Nephron (organoid): ENCODE data around the gene BRSK2.

Experiments used
- H3K27ac Mint-ChIP-seq, 3 experiments: 2 replicates each; pipeline ENCODE4 v1.8.0; 2020; ENCODE audit warnings: mixed read lengths in 3 of 3, mild to moderate bottlenecking in 2 of 3, moderate library complexity in 1 of 3
- H3K27me3 Mint-ChIP-seq: 2 replicates; pipeline ENCODE4 v1.8.0; 2021; ENCODE audit warnings: low read depth, mild to moderate bottlenecking, moderate library complexity, mixed read lengths
- H3K36me3 Mint-ChIP-seq: 2 replicates; pipeline ENCODE4 v1.8.0; 2020; ENCODE audit warnings: low read depth, mixed read lengths
- H3K4me1 Mint-ChIP-seq: 2 replicates; pipeline ENCODE4 v1.8.0; 2020; ENCODE audit warnings: mixed read lengths
- H3K4me3 Mint-ChIP-seq, 3 experiments: 2 replicates each; pipeline ENCODE4 v1.8.0; 2020; ENCODE audit warnings: mild to moderate bottlenecking in 3 of 3, mixed read lengths in 3 of 3, moderate library complexity in 2 of 3
- H3K9me3 Mint-ChIP-seq: 2 replicates; pipeline ENCODE4 v1.8.0; 2020; ENCODE audit warnings: mixed read lengths
- TF ChIP-seq, protein P1 (sequence below), 3 experiments: fragments of 200-600 bp; sonication (generic); IDR thresholded peaks; one replicate each; pipeline ENCODE4 v1.5.0; 2021; ENCODE audit warnings: antibody characterized with exemption in 3 of 3; ENCODE audit not compliant: unreplicated experiment in 3 of 3

Gene BRSK2

DNA sequence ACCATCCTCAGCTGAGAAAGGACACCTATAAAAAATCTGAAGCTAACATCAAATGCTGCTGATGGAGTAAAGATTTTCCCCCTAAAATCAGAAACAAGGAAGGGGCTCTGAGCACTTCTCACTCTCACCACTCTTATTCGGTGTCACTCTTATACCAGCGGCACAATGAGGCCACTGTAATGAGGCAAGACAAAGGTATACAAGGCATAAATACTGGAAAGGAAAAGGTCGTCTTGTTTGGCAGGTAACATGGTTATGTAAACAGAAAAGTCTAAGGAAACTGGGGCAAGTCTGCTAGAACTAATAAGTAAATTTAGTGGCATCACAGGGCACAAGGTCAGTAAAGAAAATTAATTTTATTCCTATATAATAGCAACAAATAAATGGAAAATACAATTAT lies 104.9 kb downstream of the BRSK2 start:
- Mint-ChIP-seq H3K4me1 (no peaks in the 10 kb centered on the region), H3K27me3 (no peaks in the 10 kb centered on the region), H3K4me3 (no peak overlapping the region), H3K9me3 (peaks cover 16% of the 10 kb centered on the region), H3K27ac (no peak overlapping the region), H3K36me3 (peaks cover 30% of the 10 kb centered on the region)
- TF ChIP-seq, protein P1, sequence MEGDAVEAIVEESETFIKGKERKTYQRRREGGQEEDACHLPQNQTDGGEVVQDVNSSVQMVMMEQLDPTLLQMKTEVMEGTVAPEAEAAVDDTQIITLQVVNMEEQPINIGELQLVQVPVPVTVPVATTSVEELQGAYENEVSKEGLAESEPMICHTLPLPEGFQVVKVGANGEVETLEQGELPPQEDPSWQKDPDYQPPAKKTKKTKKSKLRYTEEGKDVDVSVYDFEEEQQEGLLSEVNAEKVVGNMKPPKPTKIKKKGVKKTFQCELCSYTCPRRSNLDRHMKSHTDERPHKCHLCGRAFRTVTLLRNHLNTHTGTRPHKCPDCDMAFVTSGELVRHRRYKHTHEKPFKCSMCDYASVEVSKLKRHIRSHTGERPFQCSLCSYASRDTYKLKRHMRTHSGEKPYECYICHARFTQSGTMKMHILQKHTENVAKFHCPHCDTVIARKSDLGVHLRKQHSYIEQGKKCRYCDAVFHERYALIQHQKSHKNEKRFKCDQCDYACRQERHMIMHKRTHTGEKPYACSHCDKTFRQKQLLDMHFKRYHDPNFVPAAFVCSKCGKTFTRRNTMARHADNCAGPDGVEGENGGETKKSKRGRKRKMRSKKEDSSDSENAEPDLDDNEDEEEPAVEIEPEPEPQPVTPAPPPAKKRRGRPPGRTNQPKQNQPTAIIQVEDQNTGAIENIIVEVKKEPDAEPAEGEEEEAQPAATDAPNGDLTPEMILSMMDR (IDR thresholded peaks at IDR 0.05; ENCODE audit: unreplicated experiment in 3 of 3) = no peak

DNA sequence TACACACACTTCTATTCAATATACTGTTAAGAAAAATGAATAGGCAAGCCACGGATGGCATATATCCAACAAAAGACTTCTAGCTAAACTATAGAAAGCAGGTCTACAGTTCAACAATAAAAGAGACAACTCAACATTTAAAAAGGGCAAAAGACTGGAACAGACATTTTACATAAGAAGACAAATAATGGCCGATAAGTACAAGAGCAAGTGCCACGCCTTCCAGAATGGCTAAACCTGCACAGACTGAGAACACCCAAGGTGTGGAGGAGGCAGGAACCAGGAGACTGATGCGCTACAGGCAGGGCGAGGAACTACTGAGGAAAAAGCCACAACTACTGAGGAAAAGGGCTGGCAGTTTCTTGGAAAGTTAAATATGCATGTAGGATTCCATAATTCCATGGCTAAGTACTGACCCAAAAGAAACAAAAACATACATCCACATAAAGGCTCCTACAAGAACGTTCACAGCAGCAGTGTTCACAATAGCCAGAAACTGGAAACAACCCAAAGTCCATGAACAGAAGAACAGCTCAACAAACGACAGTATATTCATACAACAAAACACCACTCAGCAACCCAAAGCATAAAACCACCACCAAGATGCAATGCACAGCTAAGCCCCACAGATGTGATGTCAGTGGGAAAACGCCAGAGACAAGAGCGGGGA lies 106.5 kb downstream of the BRSK2 start:
- Mint-ChIP-seq H3K4me3 (no peak overlapping the region), H3K27me3 (no peaks in the 10 kb centered on the region), H3K36me3 (peaks cover 34% of the 10 kb centered on the region), H3K4me1 (no peaks in the 10 kb centered on the region), H3K27ac (no peak overlapping the region), H3K9me3 (peaks cover 16% of the 10 kb centered on the region)
- TF ChIP-seq, protein P1 (IDR thresholded peaks at IDR 0.05; ENCODE audit: unreplicated experiment in 3 of 3) = no peak

DNA sequence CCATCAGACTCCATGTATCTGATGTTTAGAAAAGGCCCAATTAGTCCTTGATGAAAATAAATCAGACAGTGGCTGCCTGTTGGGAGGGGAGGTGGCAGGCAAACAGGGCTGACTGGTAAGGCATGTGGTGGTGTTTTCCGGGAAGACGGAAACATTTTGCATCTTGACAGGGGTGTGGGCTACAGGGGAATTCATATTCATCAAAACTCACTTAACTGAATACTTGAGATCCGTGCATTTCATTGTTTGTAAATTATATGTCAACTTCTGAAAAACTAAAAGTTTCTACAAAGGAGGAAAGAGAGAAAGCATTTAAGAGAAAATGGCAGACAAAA lies 107.0 kb downstream of the BRSK2 start:
- no peaks in the 10 kb centered on the region for H3K4me1 Mint-ChIP-seq
- H3K4me3 Mint-ChIP-seq = no peak overlapping the region
- TF ChIP-seq, protein P1 (IDR thresholded peaks at IDR 0.05; ENCODE audit: unreplicated experiment in 3 of 3) = no peak
- H3K36me3 Mint-ChIP-seq = peaks cover 34% of the 10 kb centered on the region
- peaks cover 16% of the 10 kb centered on the region for H3K9me3 Mint-ChIP-seq
- no peak overlapping the region for H3K27ac Mint-ChIP-seq
- no peaks in the 10 kb centered on the region for H3K27me3 Mint-ChIP-seq

DNA sequence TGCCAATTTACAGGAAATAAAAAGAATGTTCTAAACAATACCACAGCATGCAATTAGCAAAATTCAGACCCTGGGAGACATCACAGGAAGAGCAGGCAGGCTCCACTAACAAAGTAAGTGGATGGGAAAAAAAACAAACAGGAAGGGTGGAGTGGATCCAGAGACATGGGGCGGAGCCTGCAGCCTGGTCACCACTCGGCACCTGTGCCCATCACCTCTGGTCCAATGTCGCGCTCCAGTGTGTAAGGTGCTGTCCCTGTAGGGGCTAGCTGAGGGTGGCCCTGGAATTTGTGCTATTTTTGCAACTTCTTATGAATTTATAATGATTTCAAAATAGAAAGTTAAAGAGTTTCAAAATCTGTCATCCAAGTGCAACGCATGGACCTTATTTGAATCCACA lies 107.9 kb downstream of the BRSK2 start:
- H3K27ac Mint-ChIP-seq = no peak overlapping the region
- no peak overlapping the region for H3K4me3 Mint-ChIP-seq
- H3K9me3 Mint-ChIP-seq = peaks cover 16% of the 10 kb centered on the region
- no peaks in the 10 kb centered on the region for H3K4me1 Mint-ChIP-seq
- TF ChIP-seq, protein P1 (IDR thresholded peaks at IDR 0.05; ENCODE audit: unreplicated experiment in 3 of 3) = no peak
- peaks cover 34% of the 10 kb centered on the region for H3K36me3 Mint-ChIP-seq
- no peaks in the 10 kb centered on the region for H3K27me3 Mint-ChIP-seq

DNA sequence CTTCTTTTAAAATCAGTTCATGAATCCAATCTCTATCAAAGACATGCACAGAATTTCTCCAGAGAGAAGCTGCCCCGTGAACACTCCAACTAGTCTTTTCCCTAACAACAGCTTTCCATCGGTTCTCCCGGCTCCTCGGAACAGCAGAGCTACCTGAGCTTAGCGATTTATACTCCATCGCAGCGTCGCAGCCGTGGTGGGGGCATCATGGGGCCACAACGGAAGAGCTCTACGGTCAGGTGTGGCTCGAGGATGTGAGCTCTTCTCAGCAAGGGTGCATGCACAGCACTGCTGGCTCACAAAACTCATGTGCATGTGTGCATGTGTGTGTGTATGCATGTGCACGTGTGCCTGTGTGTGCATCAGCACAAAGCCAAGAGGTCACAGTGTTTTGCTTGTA lies 108.5 kb downstream of the BRSK2 start:
- Mint-ChIP-seq H3K9me3 (peaks cover 16% of the 10 kb centered on the region), H3K36me3 (peaks cover 34% of the 10 kb centered on the region), H3K4me1 (peaks cover 5% of the 10 kb centered on the region), H3K27ac (no peak overlapping the region), H3K27me3 (no peaks in the 10 kb centered on the region), H3K4me3 (no peak overlapping the region)
- TF ChIP-seq, protein P1 (IDR thresholded peaks at IDR 0.05; ENCODE audit: unreplicated experiment in 3 of 3) = no peak

DNA sequence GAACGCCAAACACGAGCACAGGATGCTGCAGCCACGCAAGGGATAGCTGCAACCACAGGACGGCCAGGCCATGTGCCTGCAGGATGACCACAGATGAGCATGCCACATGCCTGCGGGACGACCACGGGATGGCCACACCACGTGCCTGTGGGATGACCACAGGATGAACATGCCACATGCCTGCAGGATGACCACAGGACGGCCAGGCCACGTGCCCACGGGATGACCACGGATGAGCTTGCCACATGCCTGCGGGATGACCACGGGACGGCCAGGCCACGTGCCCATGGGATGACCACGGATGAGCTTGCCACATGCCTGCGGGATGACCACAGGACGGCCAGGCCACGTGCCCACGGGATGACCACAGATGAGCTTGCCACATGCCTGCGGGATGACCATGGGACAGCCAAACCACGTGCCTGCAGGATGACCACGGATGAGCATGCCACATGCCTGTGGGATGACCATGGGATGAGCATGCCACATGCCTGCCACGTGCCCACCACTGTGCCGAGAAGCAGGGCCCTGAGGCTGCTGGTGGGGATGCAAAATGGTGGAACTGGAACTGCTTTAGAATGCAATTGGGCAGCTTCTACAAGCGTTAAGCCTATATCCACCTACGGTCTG lies 109.6 kb downstream of the BRSK2 start:
- no peaks in the 10 kb centered on the region for H3K27me3 Mint-ChIP-seq
- peaks cover 10% of the 10 kb centered on the region for H3K9me3 Mint-ChIP-seq
- H3K27ac Mint-ChIP-seq = no peak overlapping the region
- no peak overlapping the region for H3K4me3 Mint-ChIP-seq
- TF ChIP-seq, protein P1 (IDR thresholded peaks at IDR 0.05; ENCODE audit: unreplicated experiment in 3 of 3) = no peak
- peaks cover 26% of the 10 kb centered on the region for H3K36me3 Mint-ChIP-seq
- peaks cover 5% of the 10 kb centered on the region for H3K4me1 Mint-ChIP-seq
